Fibroblast of skin of abdomen (primary cell): ENCODE measurements around the gene TNFRSF8.
"Not testable (repeated sequence)": the region's sequence is repeated elsewhere in the genome, so short reads cannot be mapped to it uniquely, and the experiment has no call there.

Experiments
- DNase-seq: peaks from one replicate; pipeline ENCODE4 v3.0.0-alpha.2; 2013

The TNFRSF8 gene

DNA sequence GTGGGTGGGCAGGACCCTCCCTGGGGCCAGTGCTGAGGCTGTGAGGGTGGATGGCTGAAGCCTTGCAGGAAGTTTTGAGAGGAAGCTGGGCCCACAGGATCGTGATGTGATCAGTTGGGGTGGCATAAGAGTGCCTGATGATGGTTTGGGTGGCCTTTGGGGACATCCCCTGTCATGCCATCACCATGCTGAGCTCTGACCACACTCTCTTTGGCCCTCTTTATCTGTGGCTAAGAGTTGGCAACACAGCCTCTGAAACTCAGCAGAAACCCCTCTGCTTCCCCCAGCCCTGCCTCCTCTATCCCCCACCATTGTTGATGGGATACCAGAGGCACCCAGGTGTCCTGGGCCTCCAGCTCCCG, 24.0 kb upstream of the TNFRSF8 start:
- DNase-seq = no peak

DNA sequence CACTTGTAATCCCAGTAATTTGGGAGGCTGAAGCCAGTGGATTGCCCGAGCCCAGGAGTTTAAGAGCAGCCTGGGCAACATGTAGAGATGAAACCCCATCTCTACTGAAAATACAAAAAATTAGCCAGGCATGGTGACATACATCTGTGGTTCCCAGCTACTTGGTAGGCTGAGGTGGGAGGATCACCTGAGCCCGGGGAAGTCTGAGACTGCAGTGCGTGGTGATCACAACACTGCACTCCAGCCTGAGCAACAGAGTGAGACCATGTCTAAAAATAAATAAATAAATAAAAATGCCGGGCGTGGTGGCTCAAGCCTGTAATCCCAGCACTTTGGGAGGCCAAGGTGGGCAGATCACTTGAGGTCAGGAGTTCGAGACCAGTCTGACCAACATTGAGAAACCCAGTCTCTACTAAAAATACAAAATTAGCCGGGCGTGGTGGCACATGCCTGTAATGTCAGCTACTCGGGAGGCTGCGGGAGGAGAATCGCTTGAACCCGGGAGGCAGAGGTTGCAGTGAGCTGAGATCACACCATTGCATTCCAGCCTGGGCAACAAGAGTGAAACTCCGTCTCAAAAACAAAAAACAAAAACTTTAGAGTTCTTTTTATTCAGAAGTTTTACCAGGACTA, 23.2 kb upstream of the TNFRSF8 start:
- DNase-seq = not testable (repeated sequence)

DNA sequence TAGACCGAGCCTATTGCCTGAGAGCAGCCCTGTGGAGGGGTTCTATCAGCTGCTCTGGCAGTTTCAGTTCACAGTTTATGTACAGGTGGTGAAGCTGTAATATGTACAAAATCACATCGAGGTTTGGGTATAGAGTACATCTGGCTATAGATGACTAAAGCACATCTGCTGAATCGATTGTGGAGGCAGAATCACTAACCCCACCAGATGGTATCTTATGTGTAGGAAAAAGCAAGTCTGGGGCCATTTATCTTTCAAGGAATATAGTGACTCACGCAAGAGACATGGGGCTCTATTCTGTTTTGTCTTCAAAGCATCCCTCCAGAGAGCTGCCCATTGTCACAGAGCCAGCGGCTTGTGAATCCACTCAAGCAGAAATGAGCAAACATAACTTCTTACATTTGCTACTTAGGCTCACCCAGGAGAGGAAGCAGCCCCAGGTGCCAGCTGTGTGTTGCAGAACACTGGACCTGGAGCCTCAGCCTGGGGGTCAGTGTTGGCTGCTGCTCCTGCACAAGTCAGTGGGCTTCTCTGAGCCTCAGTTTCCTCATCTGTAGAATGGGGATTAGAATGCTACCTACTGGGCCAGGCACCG, 22.5 kb upstream of the TNFRSF8 start:
- DNase-seq = peak; percentile 98

DNA sequence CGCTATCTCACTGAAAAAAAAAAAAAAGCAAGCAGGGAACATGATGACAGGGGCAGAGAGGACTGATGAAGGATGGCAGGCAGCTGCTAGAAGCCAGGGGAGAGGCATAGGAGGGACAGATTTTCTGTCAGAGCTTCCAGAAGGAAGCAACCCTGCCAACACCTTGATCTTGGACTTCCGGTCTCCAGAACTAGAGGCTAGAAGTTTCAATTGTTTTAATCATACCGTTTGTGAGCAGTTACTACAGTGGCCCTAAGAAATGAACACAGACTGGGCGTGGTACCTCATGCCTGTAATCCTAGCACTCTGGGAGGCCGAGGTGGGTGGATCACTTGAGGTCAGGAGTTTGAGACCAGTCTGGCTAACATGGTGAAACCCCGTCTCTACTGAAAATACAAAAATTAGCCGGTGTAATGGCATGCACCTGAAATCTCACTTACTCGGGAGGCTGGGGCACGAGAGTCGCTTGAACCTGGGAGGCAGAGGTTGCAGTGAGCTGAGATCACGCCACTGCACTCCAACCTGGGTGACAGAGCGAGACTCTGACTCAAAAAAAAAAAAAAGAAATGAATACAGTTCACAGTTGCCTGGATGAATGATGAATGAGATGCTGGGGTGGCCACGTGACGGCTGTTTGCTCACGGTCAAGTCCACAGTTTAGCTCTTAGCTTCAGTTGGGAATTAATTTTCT, 18.8 kb upstream of the TNFRSF8 start:
- DNase-seq = not testable (repeated sequence)

DNA sequence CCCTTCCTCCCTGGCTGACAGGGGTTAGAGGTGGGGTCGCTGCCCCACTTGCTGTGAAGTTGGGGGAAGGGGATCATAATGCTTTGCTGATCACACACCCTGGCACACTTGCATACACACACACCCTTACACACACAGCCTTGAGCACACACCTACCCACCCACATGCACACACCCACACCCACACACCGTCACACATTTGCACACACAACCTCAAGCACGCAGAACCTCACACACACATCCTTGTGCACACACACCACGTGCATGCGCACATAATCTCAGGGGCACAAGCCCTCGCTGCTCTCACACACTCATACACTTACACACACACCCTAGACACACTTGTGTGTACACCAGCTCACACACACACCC, 16.4 kb upstream of the TNFRSF8 start:
- DNase-seq = no peak

DNA sequence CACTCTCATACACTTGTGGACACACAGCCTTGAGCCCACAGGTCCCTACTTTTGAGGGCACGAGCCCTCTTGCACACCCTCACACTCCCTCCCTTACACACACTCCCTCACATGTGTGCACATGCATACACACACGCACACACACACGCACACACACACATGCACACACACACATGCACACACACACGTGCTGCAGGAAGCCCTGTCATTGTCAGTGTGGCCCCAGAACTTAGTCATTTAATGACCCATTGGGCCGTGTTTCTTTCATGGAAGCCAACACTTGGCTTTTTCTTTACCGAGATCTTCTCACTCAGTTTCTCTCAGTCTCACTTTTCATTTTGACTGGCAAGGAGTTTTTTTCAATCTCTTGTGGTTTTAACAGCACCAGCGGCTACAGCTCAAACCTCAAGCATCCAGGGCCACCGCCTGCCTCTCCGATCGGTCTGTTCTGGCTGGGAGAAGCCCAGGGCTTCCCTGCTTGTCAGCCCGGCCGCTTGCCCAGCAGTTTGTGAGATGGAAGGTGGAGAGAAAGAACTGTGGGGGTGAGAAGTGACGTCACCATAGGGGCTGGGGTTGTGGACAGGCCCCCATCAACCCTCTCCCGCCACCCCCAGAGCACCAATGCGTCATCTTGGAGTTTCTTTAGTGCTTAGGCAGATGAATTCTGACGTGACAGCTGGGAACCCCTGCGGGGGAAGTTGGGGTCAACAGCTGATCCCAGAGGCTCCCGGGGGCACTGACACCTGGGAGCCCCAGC, 15.8 kb upstream of the TNFRSF8 start:
- peak; percentile 59 for DNase-seq

DNA sequence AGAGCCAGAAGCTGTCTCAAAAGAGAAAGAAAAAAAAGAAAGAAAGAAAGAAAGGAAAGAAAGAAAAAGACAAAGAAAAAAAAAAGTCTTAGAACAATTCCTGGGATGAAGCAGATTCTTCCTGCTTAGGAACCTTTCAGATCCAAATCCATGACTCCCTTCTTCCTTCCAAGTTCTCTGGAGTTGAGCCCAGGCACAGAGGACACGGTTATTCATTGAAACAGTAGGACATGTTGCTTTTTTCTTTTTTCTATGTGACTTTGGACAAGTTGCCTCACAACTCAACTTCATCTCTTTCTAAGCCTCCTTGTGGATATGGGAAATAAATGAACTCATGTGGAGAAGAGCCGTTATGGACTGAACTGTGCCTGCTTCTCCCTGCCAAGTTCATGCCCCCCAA, 14.7 kb upstream of the TNFRSF8 start:
- no peak for DNase-seq

DNA sequence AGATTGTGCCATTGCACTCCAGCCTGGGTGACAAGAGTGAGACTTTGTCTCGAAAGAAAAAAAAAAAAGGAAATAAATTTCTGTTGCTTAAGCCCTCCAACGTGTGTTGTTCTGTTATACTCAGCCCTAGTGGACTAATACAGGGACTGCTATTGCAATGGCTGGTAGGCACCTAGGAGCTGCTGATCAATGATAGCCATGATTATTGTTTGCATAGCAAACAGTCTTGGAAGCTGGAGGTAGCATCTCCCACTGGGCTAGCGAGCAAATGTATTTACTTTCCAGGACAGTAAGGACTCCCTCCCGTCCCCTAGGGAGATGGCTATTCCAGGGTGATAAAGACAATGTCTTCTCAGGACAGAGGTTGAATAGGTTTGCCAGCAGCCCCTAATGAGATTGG, 13.5 kb upstream of the TNFRSF8 start:
- DNase-seq = no peak

DNA sequence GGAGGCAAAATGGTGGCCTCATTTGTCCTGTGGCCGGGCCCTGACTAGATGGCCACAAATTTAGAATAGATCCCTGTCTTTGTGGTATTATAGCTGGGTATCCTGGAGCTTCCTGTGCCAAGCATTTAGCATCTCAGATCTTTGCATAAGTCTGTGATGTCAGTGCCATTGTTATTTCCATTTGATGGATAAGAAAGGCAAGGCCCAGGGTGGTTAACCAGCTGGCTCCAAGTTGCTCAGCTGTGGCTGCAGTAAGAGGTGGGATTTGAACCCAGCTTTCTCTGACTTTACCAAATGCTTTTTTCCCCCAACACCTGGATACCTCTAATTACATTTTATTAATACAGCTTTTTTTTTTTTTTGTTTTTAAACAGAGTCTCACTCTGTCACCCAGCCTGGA, 11.7 kb upstream of the TNFRSF8 start:
- DNase-seq = no peak

DNA sequence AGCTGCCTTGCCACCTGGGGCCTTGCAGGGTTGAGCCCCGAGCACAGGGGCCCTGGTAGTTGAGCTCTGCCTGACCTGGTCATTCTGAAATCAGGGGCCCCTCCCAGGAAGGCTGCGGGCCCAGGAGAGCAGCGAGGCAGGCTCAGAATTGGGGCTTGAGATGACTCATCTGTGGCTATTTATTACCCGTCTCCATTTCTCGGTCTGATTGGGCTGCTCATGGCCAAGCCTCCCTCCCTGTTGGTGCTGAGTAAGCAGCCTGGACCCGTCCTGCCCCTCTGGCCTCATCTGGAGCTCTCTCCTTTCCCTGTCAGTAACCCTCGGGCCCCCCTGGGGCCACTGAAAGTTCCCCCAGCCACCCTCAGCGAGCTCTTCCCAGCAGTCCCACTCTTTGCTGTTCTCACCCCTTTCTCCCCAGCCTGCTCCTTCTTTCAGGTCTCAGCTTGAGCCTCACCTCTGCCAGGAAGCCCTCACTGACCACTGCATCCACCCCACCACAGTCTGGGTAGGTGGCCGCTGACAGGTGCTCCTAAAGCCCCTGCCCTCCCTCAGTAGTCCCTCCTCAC, 11.0 kb upstream of the TNFRSF8 start:
- DNase-seq = peak; percentile 81

DNA sequence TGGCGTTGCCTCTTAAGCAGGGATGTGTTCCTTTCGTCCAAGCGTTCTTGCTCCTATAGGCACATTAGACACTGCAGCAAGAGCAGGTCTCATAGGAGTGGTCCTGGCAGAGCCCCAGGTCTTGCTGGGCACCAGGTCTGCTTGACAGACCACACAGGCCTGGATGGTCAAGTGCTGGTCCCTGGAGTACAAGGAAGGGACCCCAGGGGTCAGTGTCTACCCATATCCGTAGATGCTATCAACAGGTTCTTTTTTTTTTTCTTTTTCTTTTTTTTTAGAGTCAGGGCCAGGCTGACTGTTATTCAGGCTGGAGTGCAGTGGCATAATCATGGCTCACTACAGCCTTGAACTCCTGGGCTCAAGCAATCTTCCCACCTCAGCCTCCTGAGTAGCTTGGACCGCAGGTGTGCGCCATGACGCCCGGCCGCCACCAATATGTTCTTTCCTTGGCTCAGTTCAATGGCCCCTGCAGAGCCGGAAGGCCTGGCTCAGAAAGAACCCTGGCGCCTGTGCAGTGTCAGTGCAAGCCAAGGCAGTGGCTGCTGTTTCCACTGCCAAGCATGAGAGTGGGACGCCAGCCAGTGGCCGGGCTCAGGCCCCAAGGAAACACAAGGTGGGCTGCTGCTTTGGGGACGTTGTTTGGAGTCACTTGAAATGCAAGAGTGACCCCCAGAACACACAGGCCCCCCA, 10.0 kb upstream of the TNFRSF8 start:
- no peak for DNase-seq

DNA sequence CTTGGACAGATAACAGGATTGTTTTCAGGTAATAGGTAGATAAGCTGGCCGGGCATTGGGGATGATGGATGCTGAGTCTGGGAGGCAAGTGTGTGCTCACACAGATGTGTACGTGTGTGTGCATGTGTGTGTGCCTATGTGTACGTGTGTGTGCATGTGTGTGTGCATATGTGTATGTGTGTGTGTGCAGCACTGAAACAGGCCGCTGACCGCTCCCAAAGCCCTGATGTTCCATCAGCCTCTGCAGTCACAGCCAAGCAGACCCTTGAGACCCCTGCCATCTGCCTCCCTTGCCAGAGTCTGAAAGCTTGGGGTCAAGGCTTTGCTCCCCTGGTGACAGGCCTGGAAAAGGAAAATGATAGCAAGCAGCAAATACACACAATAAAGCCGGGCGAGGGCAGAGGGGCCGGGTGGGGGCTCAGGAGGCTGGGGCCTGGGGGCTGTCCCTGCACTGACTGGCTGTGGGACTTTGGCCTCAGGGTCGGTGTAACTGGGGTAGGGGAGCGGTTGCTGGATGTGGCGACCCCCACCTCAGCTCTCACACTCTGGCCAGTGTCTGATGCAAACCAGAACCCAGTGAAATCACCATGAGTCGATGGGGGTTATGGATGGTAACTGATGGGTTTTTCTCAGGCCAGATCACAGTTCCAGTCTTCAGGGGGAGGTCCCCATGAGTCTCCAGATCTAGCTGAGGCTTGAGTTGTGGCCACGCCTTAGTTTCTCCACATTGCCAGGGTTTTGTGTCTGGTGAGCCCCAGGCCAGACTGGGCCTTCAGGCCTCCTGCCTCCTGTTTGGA, 9.2 kb upstream of the TNFRSF8 start:
- no peak for DNase-seq

DNA sequence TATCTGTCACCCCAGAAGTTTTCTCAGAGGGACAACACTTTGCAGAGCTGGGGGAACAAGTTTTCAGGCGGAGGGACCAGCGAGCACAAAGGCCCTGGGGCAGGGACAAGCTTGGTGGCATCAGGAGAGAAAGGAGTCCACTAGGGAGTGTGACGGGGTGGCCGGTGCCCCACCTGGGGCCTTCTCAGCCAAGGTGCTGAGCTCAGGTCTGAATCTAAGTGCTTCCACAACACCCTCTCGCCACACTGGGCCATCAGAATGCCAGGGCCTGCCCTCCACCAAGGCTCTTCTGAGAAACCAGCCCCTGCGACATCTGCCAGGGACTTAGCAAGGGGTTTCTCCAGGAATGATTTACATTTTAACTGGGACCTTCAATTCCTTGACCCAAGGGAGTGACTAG, 7.8 kb upstream of the TNFRSF8 start:
- no peak for DNase-seq

DNA sequence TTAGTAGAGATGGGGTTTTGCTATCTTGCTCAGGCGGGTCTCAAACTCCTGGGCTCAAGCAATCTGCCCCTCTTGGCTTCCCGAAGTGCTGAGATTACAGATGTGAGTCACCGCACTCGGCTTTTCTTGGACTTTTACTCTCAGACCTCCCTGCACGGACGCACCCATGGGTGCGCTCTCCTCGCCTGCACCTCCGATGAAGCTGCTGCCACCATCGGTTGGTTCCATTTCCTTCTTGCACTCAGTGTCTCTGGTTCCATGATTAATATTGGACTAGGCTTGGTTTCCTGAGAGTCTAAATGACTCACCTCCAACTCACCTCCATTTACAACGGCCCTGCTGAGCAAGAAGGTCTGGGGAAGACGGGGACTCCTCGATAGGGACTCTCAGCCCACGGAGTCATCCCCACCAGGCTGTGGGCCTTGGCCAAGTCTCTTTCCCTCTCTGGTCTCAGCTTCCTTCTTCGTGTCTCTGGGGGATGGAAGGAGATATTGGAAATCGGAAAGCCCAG, 6.7 kb upstream of the TNFRSF8 start:
- no peak for DNase-seq

DNA sequence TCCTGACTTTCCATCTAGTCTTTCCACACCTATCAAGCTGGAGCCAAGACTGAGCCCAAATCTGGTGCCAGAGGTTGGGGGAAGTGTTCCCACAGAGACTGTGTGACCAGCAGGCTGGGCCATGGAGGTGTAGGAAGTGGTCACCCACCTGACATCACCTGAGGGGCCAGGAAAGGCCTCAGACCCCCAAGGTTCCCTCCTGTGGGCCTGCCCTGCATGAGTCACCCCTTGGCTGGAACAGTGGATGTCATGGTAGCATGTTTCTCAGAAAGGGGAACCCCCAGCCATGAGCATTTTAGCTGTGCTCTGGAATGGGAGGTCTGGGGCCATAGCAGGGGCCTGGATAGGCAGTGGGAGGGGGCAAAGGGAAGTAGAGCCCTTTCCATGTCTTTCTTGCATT, 5.7 kb upstream of the TNFRSF8 start:
- no peak for DNase-seq

DNA sequence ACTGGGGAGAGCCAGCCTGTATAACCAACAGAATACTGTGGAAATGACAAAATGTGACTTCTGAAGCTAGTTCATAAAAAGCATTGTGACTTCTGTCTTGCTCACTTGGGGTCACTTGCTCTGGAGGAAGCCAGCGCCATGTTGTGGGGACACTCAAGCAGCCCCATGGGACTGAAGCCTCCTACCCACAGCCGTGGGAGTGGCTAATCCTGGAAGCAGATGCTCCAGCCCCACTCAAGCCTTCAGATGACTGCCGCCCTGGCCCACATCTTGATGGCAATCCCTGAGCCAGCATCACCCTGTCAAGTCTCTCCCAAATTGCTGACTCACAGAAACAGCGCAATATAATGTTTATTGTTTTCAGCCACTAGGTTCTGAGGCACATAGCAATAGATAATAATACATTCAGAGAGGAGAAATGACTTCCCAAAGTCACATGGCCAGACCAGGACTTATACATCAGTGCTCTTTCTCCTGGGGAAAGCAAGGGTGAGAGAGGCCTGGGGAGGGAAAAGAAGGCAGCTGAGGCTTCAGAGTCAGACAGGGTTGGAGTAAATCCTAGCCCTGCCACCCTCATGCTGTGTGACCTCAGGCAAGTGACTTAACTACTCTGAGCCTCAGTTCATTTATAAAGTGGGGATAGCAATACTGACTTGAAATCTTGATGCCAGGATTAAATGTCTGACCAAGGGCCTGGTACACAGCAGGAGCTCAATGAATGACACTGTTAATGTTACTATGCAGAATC, 5.0 kb upstream of the TNFRSF8 start:
- DNase-seq = no peak

DNA sequence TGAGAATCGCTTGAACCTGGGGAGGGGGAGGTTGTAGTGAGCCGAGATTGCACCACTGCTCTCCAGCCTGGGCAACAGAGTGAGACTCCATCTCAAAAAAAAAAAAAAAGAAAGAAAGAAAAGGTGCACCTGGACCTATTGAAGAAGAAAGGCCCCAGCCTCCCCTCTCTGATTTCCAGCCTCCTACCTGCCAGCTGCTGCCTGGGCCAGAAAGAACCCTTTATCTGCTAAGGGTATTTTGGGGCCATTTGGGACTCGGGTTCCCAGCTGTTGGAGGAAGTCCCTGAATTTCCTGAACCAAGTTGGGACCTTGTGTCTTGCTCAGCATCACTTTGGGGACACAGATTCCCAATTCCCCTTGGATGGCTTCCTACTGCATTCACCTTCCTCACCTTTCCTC, 3.9 kb upstream of the TNFRSF8 start:
- DNase-seq = no peak

DNA sequence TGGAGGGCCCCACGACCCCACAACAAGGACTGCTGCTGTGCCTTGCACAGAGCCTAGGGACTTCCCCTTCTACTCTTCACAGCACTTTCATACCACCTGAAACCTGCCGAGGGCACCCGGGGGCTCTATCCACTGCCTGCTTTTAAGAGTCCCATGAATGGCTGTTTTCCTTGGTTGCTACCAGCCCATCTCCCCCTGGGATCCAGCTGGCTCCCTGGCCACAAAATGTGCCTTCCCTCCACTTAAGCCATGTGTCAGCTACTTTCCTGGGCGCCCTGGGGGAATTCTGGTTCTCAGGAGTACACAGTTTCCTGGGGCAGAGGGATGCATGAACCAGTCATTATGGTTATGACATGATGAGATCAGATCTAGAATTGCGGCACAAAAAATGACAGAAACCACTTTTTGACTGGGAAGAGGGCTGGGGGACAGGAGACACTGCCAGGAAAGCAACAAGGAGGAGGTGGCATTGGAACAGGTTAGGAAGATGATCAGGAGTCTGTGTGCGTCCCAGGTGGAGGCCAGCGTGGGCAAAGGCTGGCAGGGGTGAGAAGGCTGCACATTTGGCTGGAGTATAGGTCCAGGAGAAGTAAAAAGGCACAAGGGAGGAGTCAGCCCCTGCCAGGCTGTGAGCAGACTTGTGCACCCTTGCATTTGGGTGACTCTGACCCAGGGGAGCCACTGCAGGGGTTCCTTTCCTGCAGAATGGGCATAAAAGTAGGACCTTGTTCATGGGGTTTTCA, 3.2 kb upstream of the TNFRSF8 start:
- no peak for DNase-seq

DNA sequence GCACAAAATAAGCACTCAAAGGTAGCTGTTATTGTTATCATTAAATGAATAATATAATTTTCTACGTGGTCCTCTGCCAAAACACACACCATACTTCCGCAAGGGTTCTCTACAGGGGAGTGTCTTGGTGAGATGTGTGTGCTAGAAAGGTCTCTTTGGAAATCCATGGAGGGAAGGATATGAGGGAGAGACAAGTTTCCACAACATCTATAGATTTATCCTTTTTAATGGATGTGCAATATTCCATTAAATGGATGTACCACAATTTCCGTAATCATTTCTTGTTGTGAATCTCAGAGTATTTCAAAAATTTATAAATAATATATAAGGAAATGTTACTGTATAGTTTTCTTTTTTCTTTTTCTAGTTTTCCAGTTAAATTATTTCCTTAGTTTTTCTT, 2.6 kb upstream of the TNFRSF8 start:
- DNase-seq = no peak
